ENCODE measurements around the gene DENND2C.
"Not testable (repeated sequence)": the region's sequence is repeated elsewhere in the genome, so short reads cannot be mapped to it uniquely, and the experiment has no call there.

The DENND2C gene

GRCh38 chr1:114595602-114596001 lies 74.2 kb downstream of the DENND2C start:
- DNase-seq, result no peak

DNA sequence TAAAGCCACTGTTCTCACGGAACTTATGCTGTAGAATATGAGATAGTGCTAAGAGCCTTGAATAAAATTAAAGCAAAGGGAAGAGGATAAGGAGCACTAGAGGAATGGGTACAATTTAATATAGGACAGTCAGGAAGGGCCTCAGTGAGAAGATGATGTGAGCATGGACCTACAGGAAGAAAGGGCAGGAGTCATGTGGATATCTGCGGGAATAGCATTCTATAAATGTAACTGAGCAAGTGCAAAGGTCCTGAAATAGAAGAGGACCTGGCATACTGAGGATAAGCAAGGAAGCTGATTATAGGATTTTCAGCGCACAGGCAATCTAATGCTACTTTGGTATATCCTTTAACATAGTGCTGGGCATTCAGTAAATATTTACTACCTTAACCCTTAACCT lies 75.8 kb downstream of the DENND2C start:
- no peak for DNase-seq

DNA sequence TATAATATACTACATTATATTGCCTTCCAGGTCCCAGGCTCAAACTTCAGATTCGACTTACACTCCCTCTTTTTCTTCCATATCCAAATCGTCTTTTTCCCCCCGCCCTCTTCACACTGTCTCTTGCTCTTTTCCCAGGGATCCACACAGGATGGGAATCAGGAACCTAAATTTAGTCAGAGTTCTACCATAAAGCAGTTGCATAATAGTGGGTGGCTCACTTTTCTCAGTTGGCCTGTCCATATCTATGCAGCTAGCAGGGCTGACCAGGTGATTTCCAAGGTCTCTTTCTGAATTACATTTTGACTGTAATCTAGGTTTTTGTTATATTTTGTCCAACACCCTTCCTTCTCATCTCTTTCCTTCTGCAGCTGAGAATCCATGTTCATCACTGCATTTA lies 80.7 kb downstream of the DENND2C start:
- no peak for DNase-seq

GRCh38 chr1:114588196-114588689 lies 81.6 kb downstream of the DENND2C start:
- no peak for DNase-seq

DNA sequence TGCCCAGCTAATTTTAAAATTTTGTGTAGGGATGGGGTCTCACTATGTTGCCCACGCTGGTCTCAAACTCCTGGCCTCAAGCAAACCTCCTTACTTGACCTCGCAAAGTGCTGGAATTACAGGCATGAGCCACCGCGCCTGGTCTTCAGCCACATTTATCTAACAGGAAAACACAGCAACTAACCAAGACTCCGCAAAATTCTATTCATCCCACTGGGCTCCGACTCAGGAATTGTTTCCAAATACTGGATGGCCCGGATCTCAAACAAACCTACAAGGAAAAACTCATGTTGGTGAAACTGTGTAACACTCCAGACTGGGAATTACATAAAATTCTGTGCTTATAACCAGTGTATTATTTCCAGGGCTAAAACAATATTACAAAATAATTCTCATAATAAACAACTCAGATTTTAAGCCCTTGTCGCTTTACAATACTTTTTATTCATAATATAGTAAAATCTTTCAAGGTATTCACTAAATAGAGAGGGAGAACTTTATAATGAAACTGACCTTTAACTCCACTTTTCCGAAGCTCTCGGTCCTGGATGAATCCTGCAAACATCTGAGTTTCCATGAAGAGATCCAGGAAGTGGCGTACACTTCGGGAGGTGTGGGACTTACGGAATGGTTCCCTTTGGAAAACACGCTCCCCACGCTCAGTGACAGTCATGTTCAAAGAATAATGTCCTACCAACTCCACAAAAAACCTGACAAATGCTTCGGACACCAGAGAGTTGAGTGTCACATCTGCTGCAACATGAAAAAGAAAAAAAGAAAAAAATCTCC lies 82.5 kb downstream of the DENND2C start:
- DNase-seq, result no peak

- DNase-seq, result no peak
Measured at GRCh38 chr1:114586513-114587047, 83.3 kb downstream of the DENND2C start.

DNA sequence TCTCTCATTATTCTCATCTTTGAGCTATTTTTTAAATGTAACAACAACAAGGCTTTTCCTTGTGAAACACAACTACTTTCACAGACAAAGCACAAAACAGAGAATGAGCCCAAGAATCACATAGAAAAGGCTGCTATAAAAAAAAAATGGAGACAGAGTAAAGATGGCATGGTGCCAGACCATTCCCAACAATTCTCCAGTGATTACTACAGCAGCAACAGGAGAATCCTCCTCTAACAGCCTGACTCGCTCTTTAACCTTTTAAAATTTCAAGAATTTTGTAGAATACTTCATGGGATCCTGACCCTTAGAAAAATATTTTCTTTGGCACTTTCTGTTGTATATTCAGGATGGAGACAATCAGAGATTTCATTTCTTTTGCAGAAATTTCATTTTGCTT lies 84.6 kb downstream of the DENND2C start:
- DNase-seq, result no peak

DNA sequence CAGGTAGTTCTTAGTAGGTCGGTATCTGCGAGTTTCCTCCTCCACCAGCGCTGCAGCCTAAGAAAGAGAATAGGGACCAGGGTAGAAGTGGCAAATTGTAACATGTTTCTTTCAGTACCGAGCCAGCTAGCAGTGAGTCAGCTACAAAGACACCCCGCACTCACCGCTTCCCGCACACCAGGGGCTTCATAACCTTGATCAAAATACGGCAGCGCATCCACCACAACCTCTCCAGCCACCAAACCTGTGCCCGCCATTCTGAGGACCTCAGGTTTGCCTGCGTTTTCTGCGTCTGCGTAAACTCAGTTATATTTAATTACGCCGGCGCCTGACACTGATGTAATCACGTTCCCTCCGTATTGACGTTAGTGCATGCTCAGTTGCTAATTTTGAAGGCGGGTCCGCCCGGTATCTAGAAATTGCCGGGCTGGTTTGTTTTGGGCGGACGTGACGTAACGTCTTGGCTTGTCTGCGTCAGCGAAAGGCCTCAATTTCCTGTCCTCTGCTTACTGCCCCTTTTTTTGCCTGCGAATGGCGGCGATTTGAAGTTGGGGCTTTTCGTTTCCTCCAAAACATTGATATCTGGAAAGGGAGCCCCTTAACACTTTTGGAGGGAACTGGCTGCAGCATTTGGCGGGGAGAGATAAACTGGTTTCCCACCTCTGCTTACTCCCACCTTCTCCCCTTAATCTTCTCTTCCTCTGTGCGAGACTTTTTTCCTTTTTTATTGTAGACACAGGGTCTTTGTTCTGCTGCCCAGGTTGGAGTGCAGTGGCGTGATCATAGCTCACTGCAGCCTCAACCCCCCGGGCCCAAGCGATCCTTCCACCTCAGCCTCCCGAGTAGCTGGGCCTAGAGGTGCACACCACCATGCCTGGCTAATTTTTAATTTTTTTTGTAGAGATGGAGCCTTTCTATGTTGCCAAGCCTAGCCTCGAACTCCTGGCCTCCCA lies 88.2 kb downstream of the DENND2C start, which contains the start of gene BCAS2:
BCAS2 (minus strand) TSS at position 281 of the 953 bp plus-strand sequence; CDS start at position 257, 24 bp downstream.
- peak; percentile 92 for DNase-seq

GRCh38 chr1:114574365-114574764 lies 95.5 kb downstream of the DENND2C start:
- DNase-seq, result no peak

DNA sequence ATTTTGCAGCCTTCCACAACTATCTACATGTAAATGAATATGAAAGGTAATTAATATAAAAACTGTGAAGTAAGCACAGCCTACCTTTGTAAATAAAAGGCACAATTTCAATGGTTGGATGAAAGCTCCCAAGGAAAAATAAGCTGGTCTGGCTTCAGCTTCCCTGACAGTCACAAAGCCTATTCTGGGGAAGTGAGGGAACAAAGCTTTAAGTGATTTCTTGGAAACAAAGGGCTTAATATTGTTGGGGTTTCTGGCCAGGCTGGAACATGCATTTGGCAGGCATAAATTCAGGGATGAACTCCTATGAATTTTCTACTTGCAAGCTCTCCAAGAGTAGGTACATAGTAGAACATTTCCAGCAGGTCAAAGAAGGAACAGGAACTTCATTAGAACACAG lies 105.7 kb downstream of the DENND2C start:
- no peak for DNase-seq

- DNase-seq, result not testable (repeated sequence)
Measured at GRCh38 chr1:114562978-114563510, 106.8 kb downstream of the DENND2C start.

GRCh38 chr1:114561333-114561732 lies 108.5 kb downstream of the DENND2C start:
- DNase-seq, result no peak

- DNase-seq, result no peak
Measured at GRCh38 chr1:114559356-114559755, 110.5 kb downstream of the DENND2C start.

DNA sequence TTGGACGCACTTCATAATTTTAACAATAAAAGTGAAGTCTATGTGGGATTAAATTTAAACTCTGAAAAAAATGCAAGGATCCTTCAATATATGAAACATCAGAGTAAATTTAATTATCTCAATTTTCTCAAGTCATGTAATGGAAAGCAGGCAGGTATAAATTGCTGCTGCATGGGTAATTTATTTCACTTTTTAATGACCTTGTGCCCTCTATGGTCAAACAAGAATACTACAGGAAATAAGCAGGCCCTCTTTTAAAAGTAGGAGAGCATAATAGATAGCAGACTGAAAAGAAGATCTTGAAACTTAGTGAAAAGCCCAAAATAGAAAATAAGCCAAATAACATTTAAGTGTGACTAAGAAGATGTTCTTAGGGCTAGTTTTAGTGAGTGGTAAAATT lies 111.3 kb downstream of the DENND2C start:
- no peak for DNase-seq

DNA sequence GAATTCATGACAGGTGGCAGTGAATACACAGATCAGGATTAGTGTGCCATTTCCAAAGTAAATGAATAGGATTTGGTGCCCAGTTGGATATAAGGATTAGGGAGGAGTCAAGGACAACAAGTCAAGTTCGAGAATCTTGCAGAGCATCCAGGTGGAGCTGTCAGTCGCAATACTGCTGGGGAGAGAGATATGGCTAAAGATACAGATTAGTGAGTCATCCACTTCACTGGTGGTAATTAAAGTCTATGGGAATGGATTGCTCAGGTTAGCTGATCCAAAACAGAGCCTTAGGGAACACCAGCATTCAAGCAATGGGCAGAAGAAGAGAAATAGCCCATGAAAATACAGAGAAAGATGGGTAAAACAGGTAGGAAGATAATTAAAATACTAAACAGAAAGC lies 115.3 kb downstream of the DENND2C start:
- DNase-seq, result no peak

GRCh38 chr1:114552106-114552639 lies 117.7 kb downstream of the DENND2C start:
- DNase-seq, result no peak

GRCh38 chr1:114551400-114551799 lies 118.4 kb downstream of the DENND2C start:
- no peak for DNase-seq

- DNase-seq, result no peak
Measured at GRCh38 chr1:114550336-114550735, 119.5 kb downstream of the DENND2C start.

- DNase-seq, result no peak
Measured at GRCh38 chr1:114549137-114549536, 120.7 kb downstream of the DENND2C start.

GRCh38 chr1:114547076-114547475 lies 122.8 kb downstream of the DENND2C start:
- no peak for DNase-seq

DNA sequence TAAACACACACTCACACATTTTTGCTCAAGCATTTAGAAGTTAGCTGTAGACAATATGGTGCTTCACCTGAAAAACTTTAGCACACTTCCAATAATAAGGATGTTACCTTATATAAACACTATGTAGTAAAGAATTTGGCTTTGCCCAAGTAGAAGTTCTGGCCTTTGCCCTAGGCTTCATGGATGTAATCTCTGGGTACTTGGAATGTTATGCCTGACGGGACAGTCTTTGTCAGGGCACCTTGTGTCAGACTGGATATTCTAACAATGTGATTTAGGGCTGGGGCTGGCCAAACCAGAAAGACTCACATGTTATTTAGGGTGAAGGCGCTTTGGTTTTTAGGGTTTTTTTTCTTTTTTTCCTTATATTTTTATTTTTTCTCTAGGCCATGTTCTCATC lies 124.1 kb downstream of the DENND2C start:
- DNase-seq, result no peak

GRCh38 chr1:114545315-114545714 lies 124.5 kb downstream of the DENND2C start:
- DNase-seq, result no peak

DNA sequence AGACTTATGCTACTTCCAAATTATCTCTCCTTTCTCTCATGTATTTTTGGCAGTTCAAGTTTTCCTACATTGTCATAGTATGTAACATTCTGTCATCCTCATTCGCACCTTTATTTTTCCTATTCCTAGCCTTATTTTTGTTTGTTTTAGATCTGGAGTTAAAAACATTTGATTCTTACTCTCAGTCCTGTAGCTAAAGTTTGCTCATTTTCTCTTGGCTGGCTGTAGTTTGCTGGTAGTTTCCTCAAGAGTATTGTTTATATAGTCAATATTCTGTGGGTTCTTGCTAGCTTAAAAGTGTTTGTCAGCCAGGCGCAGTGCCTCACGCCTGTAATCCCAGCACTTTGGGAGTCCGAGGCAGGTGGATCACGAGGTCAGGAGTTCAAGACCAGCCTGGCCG lies 129.0 kb downstream of the DENND2C start:
- no peak for DNase-seq

Data from activated T-cell treated with anti-CD3 and anti-CD28 coated beads, Interleukin-2, amount 50 U/mL, for 1 hour (primary cell).